ENCODE data around the gene RALBP1. TPM values are rescaled to one million over a fixed set of nuclear protein-coding genes. Genes with fewer than 3 reads are reported as not detected.

Gene RALBP1
- total and polyA plus RNA-seq, 2 of the 8 experiments (the other 6 are each of a cell fraction or from before 2014, with no cell fraction given), result 40.3 to 67.8 TPM

GRCh38 chr18:9437672-9438071, 37.6 kb upstream of the RALBP1 start (continued):
- TF ChIP-seq CEBPB (IDR thresholded peaks at IDR 0.05; ENCODE audit: low read depth, low read length), result no peak
- no peak for TF ChIP-seq CTCF (IDR thresholded peaks at IDR 0.05; ENCODE audit: control extremely low read depth in 1 of 3, insufficient read depth in 1 of 3, low read depth in 1 of 3, low read length in 3 of 3)
- no peak for TF ChIP-seq EZH2 (IDR thresholded peaks at IDR 0.05; ENCODE audit: low read depth, low read length, severe bottlenecking)
- TF ChIP-seq SRF (IDR thresholded peaks at IDR 0.05; ENCODE audit: low read depth, low read length), result no peak
- TF ChIP-seq BACH1 (IDR thresholded peaks at IDR 0.05; ENCODE audit: low read length), result no peak

All from H1 (cell line).